Liver (tissue), 9 donors: Measurements from ENCODE around the gene MRPL46. TPM values are rescaled to one million over a fixed set of nuclear protein-coding genes. Genes with fewer than 3 reads are reported as not detected.

ENCODE experiments used
- DNase-seq: peaks from one replicate; pipeline ENCODE4 v3.0.0-alpha.2; 2017; ENCODE audit warnings: low spot score
- H3K27ac ChIP-seq, 2 donors: one replicate each; pipeline ENCODE4 v1.7.0; 2013; ENCODE audit warnings: inconsistent platforms in 2 of 2, low read length in 2 of 2, control low read depth in 1 of 2, low read depth in 1 of 2, mild to moderate bottlenecking in 1 of 2
- H3K27me3 ChIP-seq, 4 donors: one replicate each; pipeline versions ENCODE4 v1.6.1 to v1.7.0; 2013; ENCODE audit warnings: low read length in 3 of 4, inconsistent platforms in 1 of 4, mild to moderate bottlenecking in 1 of 4, moderate library complexity in 1 of 4; ENCODE audit not compliant: control insufficient read depth in 4 of 4, insufficient read depth in 4 of 4
- H3K36me3 ChIP-seq, 4 donors: one replicate each; pipeline versions ENCODE4 v1.6.1 to v1.7.0; 2013; ENCODE audit warnings: low read length in 3 of 4, mild to moderate bottlenecking in 3 of 4, low read depth in 1 of 4, moderate library complexity in 1 of 4; ENCODE audit not compliant: control insufficient read depth in 4 of 4, insufficient read depth in 3 of 4
- H3K4me1 ChIP-seq, 4 donors: one replicate each; pipeline versions ENCODE4 v1.6.1 to v1.7.0; 2013; ENCODE audit warnings: low read length in 3 of 4, mild to moderate bottlenecking in 3 of 4, moderate library complexity in 1 of 4; ENCODE audit not compliant: control insufficient read depth in 4 of 4, insufficient read depth in 4 of 4
- H3K4me3 ChIP-seq, 3 donors: one replicate each; pipeline versions ENCODE4 v1.6.1 to v1.7.0; 2013; ENCODE audit warnings: low read length in 3 of 3, control low read depth in 1 of 3, low read depth in 1 of 3, mild to moderate bottlenecking in 1 of 3
- H3K9ac ChIP-seq, 2 donors: one replicate each; pipeline ENCODE4 v1.7.0; 2013; ENCODE audit warnings: low read length in 2 of 2, mild to moderate bottlenecking in 2 of 2, moderate library complexity in 2 of 2, control low read depth in 1 of 2, low read depth in 1 of 2
- H3K9me3 ChIP-seq, 4 donors: one replicate each; pipeline versions ENCODE4 v1.6.1 to v1.7.0; 2013; ENCODE audit warnings: low read length in 3 of 4; ENCODE audit not compliant: control insufficient read depth in 4 of 4
- EGR1 ChIP-seq, 2 donors: IDR thresholded peaks; 2 replicates each; pipeline ENCODE4 v1.6.1; 2016 to 2018; ENCODE audit warnings: antibody characterized with exemption in 2 of 2, low read depth in 2 of 2
- FOXA1 ChIP-seq: IDR thresholded peaks from 2 replicates; pipeline ENCODE4 v1.6.1; 2016; ENCODE audit warnings: antibody characterized with exemption
- HNF4A ChIP-seq, 2 donors: conservative IDR thresholded peaks; 2 replicates each; pipeline ENCODE4 v1.6.1; 2016; ENCODE audit warnings: antibody characterized with exemption in 2 of 2, mild to moderate bottlenecking in 2 of 2
- HNF4G ChIP-seq: IDR thresholded peaks from 2 replicates; pipeline ENCODE4 v1.6.1; 2016; ENCODE audit warnings: antibody characterized with exemption
- JUND ChIP-seq, 2 donors: IDR thresholded peaks; 2 replicates each; pipeline ENCODE4 v1.6.1; 2016; ENCODE audit warnings: antibody characterized with exemption in 2 of 2
- MAX ChIP-seq: IDR thresholded peaks from 2 replicates; pipeline ENCODE4 v1.6.1; 2016; ENCODE audit warnings: antibody characterized with exemption
- NR2F2 ChIP-seq: IDR thresholded peaks from 2 replicates; pipeline ENCODE4 v1.6.1; 2016; ENCODE audit warnings: antibody characterized with exemption
- REST ChIP-seq: IDR thresholded peaks from 2 replicates; pipeline ENCODE4 v1.6.1; 2016; ENCODE audit warnings: antibody characterized with exemption, mild to moderate bottlenecking
- SP1 ChIP-seq: IDR thresholded peaks from 2 replicates; pipeline ENCODE4 v1.6.1; 2018; ENCODE audit warnings: antibody characterized with exemption, mild to moderate bottlenecking
- TAF1 ChIP-seq: conservative IDR thresholded peaks from 2 replicates; pipeline ENCODE4 v1.6.1; 2016; ENCODE audit warnings: antibody characterized with exemption, mild to moderate bottlenecking
- YY1 ChIP-seq: IDR thresholded peaks from 2 replicates; pipeline ENCODE4 v1.6.1; 2016; ENCODE audit warnings: antibody characterized with exemption, mild to moderate bottlenecking
- ZBTB33 ChIP-seq: IDR thresholded peaks from 2 replicates; pipeline ENCODE4 v1.6.1; 2016; ENCODE audit warnings: antibody characterized with exemption
- WGBS: extraction: QIAGEN DNeasy Blood & Tissue Kit; methylation state at CpG from one replicate; pipeline ENCODE4 v1.1.7; 2013; 5-methylcytosine and 5-hydroxymethylcytosine counted together
- polyA plus RNA-seq, 2 donors: library from polyadenylated mRNA; stranded (reverse) in 1 of 2; unstranded in 1 of 2; fragments of 200-250 nt in 1 of 2; fragments of >200 nt in 1 of 2; fragmentation: Nextera tagmentation in 1 of 2; extraction: Ambion mirVana in 1 of 2; gene quantifications; one replicate each; pipeline versions ENCODE4 v1.2.1 to v1.2.3, GENCODE V29; 2013 to 2015
- total RNA-seq, 2 donors: library from RNA; depleted of rRNA; stranded (reverse); fragments of >200 nt; gene quantifications; one replicate each; pipeline ENCODE4 v1.2.3, GENCODE V29; 2014
- donor health status: healthy.
- donor health status: healthy.
- donor health status: healthy.
- donor health status: healthy.
- donor health status: healthy.

MRPL46 gene
- total and polyA plus RNA-seq, 4 donors: 16.1 to 63.5 (median 39.2) TPM

- DNase-seq: no peak
- Histone ChIP-seq H3K27ac (no peak overlapping the region), H3K4me1 (no peaks in the 10 kb centered on the region), H3K36me3 (peaks cover 0 to 13% (median 8%) of the 10 kb centered on the region in 4 donors), H3K27me3 (no peaks in the 10 kb centered on the region), H3K4me3 (no peak overlapping the region), H3K9me3 (no peaks in the 10 kb centered on the region), H3K9ac (no peak overlapping the region)
- 75% methylated on average over 1 of the region's 1 CpG for WGBS
- no peak for TF ChIP-seq NR2F2
- no peak for TF ChIP-seq MAX
- no peak for TF ChIP-seq TAF1
- TF ChIP-seq HNF4A (conservative IDR thresholded peaks at IDR 0.05): no peak
- TF ChIP-seq ZBTB33: no peak
- no peak for TF ChIP-seq EGR1 (IDR thresholded peaks at IDR 0.05; ENCODE audit: low read depth in 2 of 2)
- TF ChIP-seq JUND (IDR thresholded peaks at IDR 0.05): no peak
- TF ChIP-seq YY1: no peak
- no peak for TF ChIP-seq SP1
- TF ChIP-seq HNF4G: no peak
Observed at GRCh38 chr15:88482263-88482662, 15.1 kb upstream of the MRPL46 start.

- Histone ChIP-seq H3K27me3 (no peaks in the 10 kb centered on the region), H3K9ac (no peak overlapping the region), H3K27ac (no peak overlapping the region), H3K9me3 (no peaks in the 10 kb centered on the region), H3K4me3 (no peak overlapping the region), H3K4me1 (peaks cover 0 to 8% (median 5%) of the 10 kb centered on the region in 4 donors), H3K36me3 (peaks cover 0 to 21% (median 9%) of the 10 kb centered on the region in 4 donors)
- TF ChIP-seq YY1: no peak
- no peak for TF ChIP-seq NR2F2
- no peak for TF ChIP-seq REST
- no peak for TF ChIP-seq ZBTB33
- TF ChIP-seq FOXA1: no peak
- WGBS: 90% methylated on average over 8 of the region's 8 CpGs
- DNase-seq: no peak
Observed at GRCh38 chr15:88480981-88481380, 13.8 kb upstream of the MRPL46 start.
